Measurements from ENCODE around the gene COX4I2. TPM values are rescaled to one million over a fixed set of nuclear protein-coding genes. Genes with fewer than 3 reads are reported as not detected.

COX4I2 gene
- total RNA-seq, 1 experiment from 2014 or later = not detected

- H3K36me3 ChIP-seq (ENCODE audit: control insufficient read depth, insufficient read depth, low read length) = peaks cover 8% of the 10 kb centered on the region
- intact Hi-C loops (cut with micrococcal nuclease; ENCODE audit: unreplicated experiment) (no loop called here), in situ Hi-C loops (cut with HindIII; ENCODE audit: low pct_unique_long_range_greater_than_20kb, low sequenced_read_pairs) (no loop called here)
- POLR2A ChIA-PET = interaction anchor here (0.5 to 3.8 kb wide), 14 partner anchors 10 to 486 kb away, joined by 4 to 76 read pairs (median 14); partner anchors contain the start of gene BCL2L1
- no peaks in the 10 kb centered on the region for H3K27me3 ChIP-seq (ENCODE audit: control insufficient read depth, insufficient read depth, low read length)
- H3K4me1 ChIP-seq (ENCODE audit: control insufficient read depth, insufficient read depth, low read length) = peaks cover 67% of the 10 kb centered on the region
- H3K4me3 ChIP-seq (ENCODE audit: low read depth in 2 of 2, low read length in 2 of 2) = peak overlapping the region; percentile 73 to 88
- CTCF ChIA-PET = interaction anchor here (1.0 to 7.8 kb wide), 4 partner anchors 27 to 45 kb away, joined by 5 to 298 read pairs (median 126); no protein-coding TSS in a partner anchor
- H3K27ac ChIP-seq (ENCODE audit: low read length) = peak overlapping the region; percentile 100
- ATAC-seq (no peak), DNase-seq (ENCODE audit: low read depth, low spot score) (no peak)
- no peaks in the 10 kb centered on the region for H3K9me3 ChIP-seq (ENCODE audit: control insufficient read depth, insufficient read depth, low read depth, low read length)
- no TSS peak for BruUV-seq (replicated peaks)
- TF ChIP-seq POLR2AphosphoS5 (IDR thresholded peaks at IDR 0.05; ENCODE audit: low read depth, low read length) (peak; percentile 64), REST (IDR thresholded peaks at IDR 0.05; ENCODE audit: insufficient read depth in 1 of 2, low read depth in 2 of 2, low read length in 1 of 2) (no peak), SIN3A (IDR thresholded peaks at IDR 0.05; ENCODE audit: borderline replicate concordance, insufficient read depth, low read depth, low read length) (peak; percentile 49; the same call in 1 of the 2 replicates)
- TF ChIP-seq, protein P1, sequence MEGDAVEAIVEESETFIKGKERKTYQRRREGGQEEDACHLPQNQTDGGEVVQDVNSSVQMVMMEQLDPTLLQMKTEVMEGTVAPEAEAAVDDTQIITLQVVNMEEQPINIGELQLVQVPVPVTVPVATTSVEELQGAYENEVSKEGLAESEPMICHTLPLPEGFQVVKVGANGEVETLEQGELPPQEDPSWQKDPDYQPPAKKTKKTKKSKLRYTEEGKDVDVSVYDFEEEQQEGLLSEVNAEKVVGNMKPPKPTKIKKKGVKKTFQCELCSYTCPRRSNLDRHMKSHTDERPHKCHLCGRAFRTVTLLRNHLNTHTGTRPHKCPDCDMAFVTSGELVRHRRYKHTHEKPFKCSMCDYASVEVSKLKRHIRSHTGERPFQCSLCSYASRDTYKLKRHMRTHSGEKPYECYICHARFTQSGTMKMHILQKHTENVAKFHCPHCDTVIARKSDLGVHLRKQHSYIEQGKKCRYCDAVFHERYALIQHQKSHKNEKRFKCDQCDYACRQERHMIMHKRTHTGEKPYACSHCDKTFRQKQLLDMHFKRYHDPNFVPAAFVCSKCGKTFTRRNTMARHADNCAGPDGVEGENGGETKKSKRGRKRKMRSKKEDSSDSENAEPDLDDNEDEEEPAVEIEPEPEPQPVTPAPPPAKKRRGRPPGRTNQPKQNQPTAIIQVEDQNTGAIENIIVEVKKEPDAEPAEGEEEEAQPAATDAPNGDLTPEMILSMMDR (IDR thresholded peaks at IDR 0.05) = no peak
Measured at GRCh38 chr20:31605902-31606803, 31.6 kb upstream of the COX4I2 start.

- TF ChIP-seq SIN3A (IDR thresholded peaks at IDR 0.05; ENCODE audit: borderline replicate concordance, insufficient read depth, low read depth, low read length) = peak; percentile 90
- TF ChIP-seq, protein P1 (IDR thresholded peaks at IDR 0.05) = no peak
- TF ChIP-seq TCF7L2 (IDR thresholded peaks at IDR 0.05; ENCODE audit: low read depth, low read length) = peak; percentile 99
- TF ChIP-seq POLR2AphosphoS5 (IDR thresholded peaks at IDR 0.05; ENCODE audit: low read depth, low read length) = peak; percentile 99
- no peak for TF ChIP-seq REST (IDR thresholded peaks at IDR 0.05; ENCODE audit: insufficient read depth in 1 of 2, low read depth in 2 of 2, low read length in 1 of 2)
- intact Hi-C loops (cut with micrococcal nuclease; ENCODE audit: unreplicated experiment) (no loop called here), in situ Hi-C loops (cut with HindIII; ENCODE audit: low pct_unique_long_range_greater_than_20kb, low sequenced_read_pairs) (no loop called here)
- no TSS peak for BruUV-seq (replicated peaks)
- ATAC-seq (peak; percentile 30), DNase-seq (ENCODE audit: low read depth, low spot score) (no peak)
- Histone ChIP-seq H3K9me3 (ENCODE audit: control insufficient read depth, insufficient read depth, low read depth, low read length) (no peaks in the 10 kb centered on the region), H3K27ac (ENCODE audit: low read length) (peak overlapping the region; percentile 100), H3K4me1 (ENCODE audit: control insufficient read depth, insufficient read depth, low read length) (peaks cover 73% of the 10 kb centered on the region), H3K36me3 (ENCODE audit: control insufficient read depth, insufficient read depth, low read length) (peaks cover 8% of the 10 kb centered on the region), H3K27me3 (ENCODE audit: control insufficient read depth, insufficient read depth, low read length) (no peaks in the 10 kb centered on the region), H3K4me3 (ENCODE audit: low read depth in 2 of 2, low read length in 2 of 2) (peak overlapping the region; percentile 73 to 88)
- ChIA-PET POLR2A (interaction anchor here (0.7 to 3.8 kb wide), 8 partner anchors 11 to 46 kb away, joined by 3 to 39 read pairs (median 7); no protein-coding TSS in a partner anchor), CTCF (interaction anchor here (7.7 to 7.8 kb wide), 2 partner anchors 37 to 46 kb away, joined by 248 to 298 read pairs; no protein-coding TSS in a partner anchor)
Measured at GRCh38 chr20:31606804-31607639, 30.7 kb upstream of the COX4I2 start.

Measured in Panc1 (cell line).